Neural progenitor cell (in vitro differentiated cells): ENCODE results near the gene JAK2. TPM values are rescaled to one million over a fixed set of nuclear protein-coding genes. Genes with fewer than 3 reads are reported as not detected.

Source experiments
- DNase-seq: peaks from one replicate; pipeline ENCODE4 v3.0.0-alpha.2; 2016; ENCODE audit warnings: low spot score
- H2AFZ ChIP-seq: fragments of 200-600 bp; sonication (generic); replicated peaks from 2 replicates; pipeline ENCODE4 v1.6.1; 2016; ENCODE audit warnings: antibody characterized with exemption
- H3F3A ChIP-seq: fragments of 200-600 bp; sonication (generic); 2 replicates; pipeline ENCODE4 v1.6.1; 2016; ENCODE audit warnings: antibody characterized with exemption, low read depth
- H3K27ac ChIP-seq: fragments of 200-600 bp; sonication (generic); 2 replicates; pipeline ENCODE4 v1.5.1; 2016; ENCODE audit warnings: mild to moderate bottlenecking
- H3K27me3 ChIP-seq: fragments of 200-600 bp; sonication (generic); 2 replicates; pipeline ENCODE4 v1.6.1; 2016; ENCODE audit warnings: mild to moderate bottlenecking, moderate library complexity
- H3K36me3 ChIP-seq: fragments of 200-600 bp; sonication (generic); 2 replicates; pipeline ENCODE4 v1.5.1; 2016
- H3K4me1 ChIP-seq: fragments of 200-600 bp; sonication (generic); 2 replicates; pipeline ENCODE4 v1.6.1; 2016; ENCODE audit warnings: mixed run types
- H3K4me2 ChIP-seq: fragments of 200-600 bp; sonication (generic); 2 replicates; pipeline ENCODE4 v1.6.1; 2016
- H3K4me3 ChIP-seq: fragments of 200-600 bp; sonication (generic); 2 replicates; pipeline ENCODE4 v1.5.1; 2016
- H3K79me2 ChIP-seq: fragments of 200-600 bp; sonication (generic); 2 replicates; pipeline ENCODE4 v1.6.1; 2016; ENCODE audit warnings: low read depth
- H3K9ac ChIP-seq: fragments of 200-600 bp; sonication (generic); 2 replicates; pipeline ENCODE4 v1.6.1; 2016
- H3K9me3 ChIP-seq: fragments of 200-600 bp; sonication (generic); 2 replicates; pipeline ENCODE4 v1.5.1; 2016; ENCODE audit warnings: low read depth
- H4K20me1 ChIP-seq: fragments of 200-600 bp; sonication (generic); 2 replicates; pipeline ENCODE4 v1.6.1; 2016; ENCODE audit warnings: low read depth
- H3K27ac Mint-ChIP-seq: 3 replicates; pipeline ENCODE4 v1.8.0; 2021; ENCODE audit warnings: mixed read lengths
- H3K27me3 Mint-ChIP-seq: 2 replicates; pipeline ENCODE4 v1.8.0; 2022; ENCODE audit warnings: low read depth, mild to moderate bottlenecking, inconsistent platforms, moderate library complexity, mixed read lengths; ENCODE audit not compliant: insufficient read depth
- H3K36me3 Mint-ChIP-seq: 3 replicates; pipeline ENCODE4 v1.8.0; 2021; ENCODE audit warnings: mixed read lengths
- H3K4me1 Mint-ChIP-seq: 3 replicates; pipeline ENCODE4 v1.8.0; 2021; ENCODE audit warnings: mixed read lengths
- H3K4me3 Mint-ChIP-seq: 3 replicates; pipeline ENCODE4 v1.8.0; 2021; ENCODE audit warnings: mild to moderate bottlenecking, moderate library complexity, mixed read lengths
- H3K9me3 Mint-ChIP-seq: 3 replicates; pipeline ENCODE4 v1.8.0; 2020; ENCODE audit warnings: mixed read lengths
- CTCF ChIP-seq: fragments of 200-600 bp; sonication (generic); IDR thresholded peaks from 2 replicates; pipeline ENCODE4 v1.5.1; 2017; ENCODE audit warnings: antibody characterized with exemption, mild to moderate bottlenecking
- EZH2 ChIP-seq: fragments of 200-600 bp; sonication (generic); IDR thresholded peaks from 2 replicates; pipeline ENCODE4 v1.6.1; 2017; ENCODE audit warnings: antibody characterized with exemption, mild to moderate bottlenecking, moderate library complexity
- EZH2phosphoT487 ChIP-seq: fragments of 200-600 bp; sonication (generic); IDR thresholded peaks from 2 replicates; pipeline ENCODE4 v1.6.1; 2017; ENCODE audit warnings: antibody characterized with exemption
- total RNA-seq: library from RNA; depleted of rRNA; stranded (reverse); fragments of >200 nt; gene quantifications from 2 replicates; pipeline ENCODE4 v1.2.3, GENCODE V29; 2015; ENCODE audit warnings: low replicate concordance

JAK2 gene
- total RNA-seq, 1 donor from 2014 or later = 3.9 TPM

DNA sequence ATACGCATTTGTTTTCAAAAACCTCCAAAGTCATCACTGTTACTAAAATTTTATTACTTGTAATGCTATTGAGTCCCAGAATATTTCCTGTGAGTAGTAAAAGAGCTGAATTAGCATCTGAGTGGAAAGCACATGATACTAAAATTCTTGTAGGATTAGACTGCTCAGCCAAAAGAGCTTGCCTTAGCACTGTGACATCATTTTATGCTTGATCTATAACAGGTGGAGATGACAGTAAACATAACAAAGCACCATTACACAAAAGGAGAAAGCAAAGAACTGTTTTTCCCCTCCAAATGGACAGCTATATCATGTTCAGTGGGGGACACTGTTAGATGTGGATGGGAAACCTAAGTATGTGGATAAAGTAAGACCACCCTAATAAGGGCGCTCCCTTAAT, 5.8 kb upstream of the JAK2 start:
- H3K79me2 ChIP-seq = no peaks in the 10 kb centered on the region
- Mint-ChIP-seq H3K27ac (no peak overlapping the region), H3K4me1 (peaks cover 6% of the 10 kb centered on the region), H3K9me3 (no peaks in the 10 kb centered on the region), H3K4me3 (no peak overlapping the region), H3K36me3 (no peaks in the 10 kb centered on the region), H3K27me3 (peaks cover 2% of the 10 kb centered on the region)
- H3F3A ChIP-seq = peaks cover 11% of the 10 kb centered on the region
- no peak for DNase-seq
- no peak overlapping the region for H3K27ac ChIP-seq
- TF ChIP-seq CTCF = no peak
- TF ChIP-seq EZH2phosphoT487 = no peak
- TF ChIP-seq EZH2 = no peak
- no peak overlapping the region for H3K4me3 ChIP-seq
- H3K9ac ChIP-seq = no peak overlapping the region
- H3K4me1 ChIP-seq = peaks cover 12% of the 10 kb centered on the region
- peaks cover 14% of the 10 kb centered on the region for H3K27me3 ChIP-seq
- no peak overlapping the region for H2AFZ ChIP-seq
- H3K9me3 ChIP-seq = no peaks in the 10 kb centered on the region
- H3K4me2 ChIP-seq = no peak overlapping the region
- no peaks in the 10 kb centered on the region for H4K20me1 ChIP-seq
- no peaks in the 10 kb centered on the region for H3K36me3 ChIP-seq

DNA sequence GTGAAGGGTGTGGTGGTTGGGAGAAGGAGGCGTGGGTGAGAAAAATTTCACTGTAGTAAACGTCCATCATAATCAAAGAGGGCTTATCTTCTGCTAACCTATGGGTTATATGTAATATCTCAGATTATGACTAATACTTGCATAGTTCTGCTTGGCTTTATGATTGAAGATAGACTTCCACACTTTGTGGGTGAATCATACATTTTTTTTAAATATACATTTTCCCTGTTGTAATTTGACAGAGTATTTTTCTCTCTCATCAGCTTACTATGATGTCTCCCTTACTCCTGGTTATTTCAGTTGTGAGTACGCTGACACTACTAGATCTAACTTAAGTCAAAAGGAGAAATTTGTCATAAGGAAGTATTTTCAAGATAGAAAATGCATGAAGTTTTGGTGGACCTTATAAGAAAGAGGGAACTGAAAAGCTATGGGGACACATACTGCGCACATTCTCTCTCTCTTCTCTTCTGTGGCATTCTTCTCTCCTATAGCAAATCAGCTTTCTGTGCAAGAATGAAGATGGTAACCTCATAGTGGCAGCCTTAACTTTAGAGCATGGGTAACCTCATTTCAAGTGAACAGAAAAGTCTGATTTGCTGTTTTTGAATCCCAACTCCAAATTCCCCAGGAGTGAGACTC, 4.9 kb upstream of the JAK2 start:
- H3K36me3 Mint-ChIP-seq = no peaks in the 10 kb centered on the region
- H3K27ac Mint-ChIP-seq = no peak overlapping the region
- H3K4me2 ChIP-seq = no peak overlapping the region
- peaks cover 12% of the 10 kb centered on the region for H3K4me1 ChIP-seq
- H3K9ac ChIP-seq = no peak overlapping the region
- H3K79me2 ChIP-seq = no peaks in the 10 kb centered on the region
- H3K4me3 Mint-ChIP-seq = no peak overlapping the region
- TF ChIP-seq CTCF = no peak
- TF ChIP-seq EZH2phosphoT487 = no peak
- no peak for TF ChIP-seq EZH2
- peaks cover 2% of the 10 kb centered on the region for H3K27me3 Mint-ChIP-seq
- H3K4me1 Mint-ChIP-seq = peaks cover 8% of the 10 kb centered on the region
- peaks cover 21% of the 10 kb centered on the region for H3F3A ChIP-seq
- no peaks in the 10 kb centered on the region for H3K9me3 Mint-ChIP-seq
- H4K20me1 ChIP-seq = no peaks in the 10 kb centered on the region
- DNase-seq = no peak
- no peak overlapping the region for H3K4me3 ChIP-seq
- H3K9me3 ChIP-seq = no peaks in the 10 kb centered on the region
- no peaks in the 10 kb centered on the region for H3K36me3 ChIP-seq
- no peak overlapping the region for H2AFZ ChIP-seq
- H3K27ac ChIP-seq = no peak overlapping the region
- peaks cover 16% of the 10 kb centered on the region for H3K27me3 ChIP-seq

GRCh38 chr9:4982721-4983482, 2.2 kb upstream of the JAK2 start:
- Histone ChIP-seq H3F3A (peaks cover 37% of the 10 kb centered on the region), H3K4me3 (no peak overlapping the region), H3K79me2 (no peaks in the 10 kb centered on the region), H3K9me3 (no peaks in the 10 kb centered on the region), H3K9ac (no peak overlapping the region), H4K20me1 (no peaks in the 10 kb centered on the region), H3K4me2 (no peak overlapping the region), H3K36me3 (no peaks in the 10 kb centered on the region), H3K4me1 (peaks cover 17% of the 10 kb centered on the region), H3K27ac (no peak overlapping the region), H2AFZ (no peak overlapping the region), H3K27me3 (peaks cover 36% of the 10 kb centered on the region)
- no peaks in the 10 kb centered on the region for H3K9me3 Mint-ChIP-seq
- H3K27ac Mint-ChIP-seq = no peak overlapping the region
- DNase-seq = no peak
- H3K4me1 Mint-ChIP-seq = peaks cover 15% of the 10 kb centered on the region
- TF ChIP-seq EZH2phosphoT487 (no peak), EZH2 (no peak), CTCF (no peak)
- H3K27me3 Mint-ChIP-seq = peaks cover 6% of the 10 kb centered on the region
- H3K4me3 Mint-ChIP-seq = no peak overlapping the region
- no peaks in the 10 kb centered on the region for H3K36me3 Mint-ChIP-seq
